Lower lobe of right lung (tissue), 2 donors: ENCODE results near the gene PHACTR1. TPM values are rescaled to one million over a fixed set of nuclear protein-coding genes. Genes with fewer than 3 reads are reported as not detected.
"Not testable (repeated sequence)": the region's sequence is repeated elsewhere in the genome, so short reads cannot be mapped to it uniquely, and the experiment has no call there.

Experiments used
- ATAC-seq, 2 donors: fragments of 200-7000 bp; cut with Tn5 transposase; one replicate each; pipeline ENCODE4 v1.9.1; 2020 to 2022; ENCODE audit warnings: mild to moderate bottlenecking in 2 of 2, moderate library complexity in 2 of 2
- DNase-seq: peaks from one replicate; pipeline ENCODE4 v3.0.0-alpha.2; 2020
- H3K27ac ChIP-seq: fragments of 200-600 bp; one replicate; pipeline ENCODE4 v1.8.0; 2022
- H3K27me3 ChIP-seq: fragments of 200-600 bp; one replicate; pipeline ENCODE4 v1.8.0; 2022; ENCODE audit warnings: low read depth
- H3K36me3 ChIP-seq: fragments of 200-600 bp; one replicate; pipeline ENCODE4 v1.8.0; 2022; ENCODE audit warnings: mild to moderate bottlenecking
- H3K4me1 ChIP-seq: fragments of 200-600 bp; one replicate; pipeline ENCODE4 v1.8.0; 2022
- H3K4me3 ChIP-seq: fragments of 200-600 bp; one replicate; pipeline ENCODE4 v1.8.0; 2022; ENCODE audit warnings: mild to moderate bottlenecking
- H3K9me3 ChIP-seq: fragments of 200-600 bp; one replicate; pipeline ENCODE4 v1.8.0; 2022
- CTCF ChIP-seq: fragments of 200-600 bp; IDR thresholded peaks from one replicate; pipeline ENCODE4 v1.8.0; 2022; ENCODE audit warnings: antibody characterized with exemption, mild to moderate bottlenecking
- intact Hi-C: fragments of 100-400 bp; cut with DNase I; formaldehyde crosslinking; loops from one replicate; pipeline ENCODE4 v1.11.0; 2022
- total RNA-seq: library from RNA; stranded (reverse); fragmentation: NEBNext Ultra II Directional; extraction: Animal tissue kit (Norgen Biotek cat#: 25700); gene quantifications from one replicate; pipeline ENCODE4 v1.2.1, GENCODE V29; 2021
- donor health status: DM: no; HTN: yes; CAD: no; lungs with severe emphysema.

PHACTR1 gene
- total RNA-seq, 1 donor from 2014 or later, result 91.0 TPM

- no peaks in the 10 kb centered on the region for H3K36me3 ChIP-seq
- no peak overlapping the region for H3K27ac ChIP-seq
- DNase-seq (no peak), ATAC-seq (no peak)
- intact Hi-C loops, result no loop called here
- no peaks in the 10 kb centered on the region for H3K4me1 ChIP-seq
- no peaks in the 10 kb centered on the region for H3K9me3 ChIP-seq
- no peak for TF ChIP-seq CTCF
- H3K27me3 ChIP-seq, result no peaks in the 10 kb centered on the region
- no peak overlapping the region for H3K4me3 ChIP-seq
Observed at GRCh38 chr6:12729467-12729866, 12.9 kb downstream of the PHACTR1 start.

- ATAC-seq, DNase-seq, H3K36me3 ChIP-seq, H3K4me3 ChIP-seq, intact Hi-C loops, H3K9me3 ChIP-seq, H3K27ac ChIP-seq, H3K4me1 ChIP-seq, H3K27me3 ChIP-seq: not testable (repeated sequence)
Observed at GRCh38 chr6:12730809-12731208, 14.2 kb downstream of the PHACTR1 start.

DNA sequence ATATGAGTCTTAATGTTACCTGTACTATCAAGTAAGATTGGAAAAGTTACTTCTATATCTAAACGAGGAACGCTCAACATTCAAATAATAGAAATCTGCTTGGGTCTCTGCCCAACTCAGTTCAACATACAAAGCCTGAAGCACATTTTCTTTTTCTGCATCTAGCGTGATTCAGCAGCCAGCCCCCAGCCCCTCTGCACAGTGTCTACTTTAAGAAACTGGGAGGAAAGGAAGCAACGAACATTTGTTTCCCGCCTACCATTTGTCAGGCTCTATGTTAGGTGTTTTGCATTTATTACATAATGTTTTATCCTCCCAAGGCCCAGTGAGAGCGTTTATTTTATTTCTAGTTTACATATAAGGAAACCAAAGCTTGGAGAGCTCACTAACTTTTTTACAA, 17.3 kb downstream of the PHACTR1 start:
- ATAC-seq (no peak), DNase-seq (no peak)
- H3K4me3 ChIP-seq, result no peak overlapping the region
- intact Hi-C loops, result no loop called here
- no peaks in the 10 kb centered on the region for H3K4me1 ChIP-seq
- no peaks in the 10 kb centered on the region for H3K9me3 ChIP-seq
- no peak overlapping the region for H3K27ac ChIP-seq
- TF ChIP-seq CTCF, result no peak
- no peaks in the 10 kb centered on the region for H3K36me3 ChIP-seq
- H3K27me3 ChIP-seq, result no peaks in the 10 kb centered on the region

DNA sequence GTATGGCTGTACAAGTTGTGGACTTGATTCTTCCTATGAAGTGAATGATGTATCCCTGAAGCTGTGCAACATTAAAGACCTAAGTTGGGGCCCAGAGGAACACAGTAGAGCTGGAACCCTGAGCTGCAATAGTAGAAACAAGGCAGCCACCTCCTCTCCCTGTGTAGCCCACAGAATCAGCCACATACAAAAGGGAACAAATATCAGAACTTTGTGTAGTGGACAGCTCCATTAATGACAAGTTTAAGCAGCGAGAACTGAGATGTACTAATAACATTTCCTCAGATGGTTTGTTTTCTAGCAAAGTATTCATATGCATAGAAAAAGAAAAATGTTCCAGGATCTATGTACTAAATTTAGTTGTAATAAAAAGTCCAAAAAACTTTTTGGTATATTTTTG, 19.2 kb downstream of the PHACTR1 start:
- Histone ChIP-seq H3K27me3 (no peaks in the 10 kb centered on the region), H3K4me3 (no peak overlapping the region), H3K9me3 (no peaks in the 10 kb centered on the region), H3K4me1 (no peaks in the 10 kb centered on the region), H3K36me3 (no peaks in the 10 kb centered on the region), H3K27ac (no peak overlapping the region)
- intact Hi-C loops, result no loop called here
- no peak for ATAC-seq
- no peak for TF ChIP-seq CTCF
- no peak for DNase-seq

DNA sequence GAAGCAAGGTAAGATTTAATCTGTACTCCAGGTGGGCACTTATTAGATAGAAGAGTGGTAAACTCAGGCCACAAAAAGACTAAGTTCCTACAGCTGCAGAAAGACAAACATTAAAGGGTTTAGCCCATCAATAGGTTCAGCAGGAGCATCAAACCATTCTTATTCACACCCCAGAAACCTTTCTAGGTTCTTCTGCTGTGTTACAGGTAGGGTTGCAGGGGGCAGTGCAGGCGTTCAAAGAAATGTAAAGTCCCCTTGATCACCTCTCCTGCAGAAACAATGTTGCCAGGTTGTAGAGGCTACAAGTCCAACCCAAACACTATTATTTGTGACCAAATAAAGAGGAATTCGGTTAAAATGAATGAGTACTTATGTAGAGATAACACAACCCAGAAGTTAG, 31.8 kb downstream of the PHACTR1 start:
- DNase-seq (no peak), ATAC-seq (no peak)
- no peak for TF ChIP-seq CTCF
- Histone ChIP-seq H3K4me3 (no peak overlapping the region), H3K27me3 (peaks cover 51% of the 10 kb centered on the region), H3K4me1 (no peaks in the 10 kb centered on the region), H3K9me3 (no peaks in the 10 kb centered on the region), H3K27ac (no peak overlapping the region), H3K36me3 (no peaks in the 10 kb centered on the region)
- intact Hi-C loops, result no loop called here

GRCh38 chr6:12748815-12749521, 32.4 kb downstream of the PHACTR1 start:
- no peak overlapping the region for H3K4me3 ChIP-seq
- no peak for DNase-seq
- intact Hi-C loops, result no loop called here
- H3K4me1 ChIP-seq, result no peaks in the 10 kb centered on the region
- no peak for ATAC-seq
- no peaks in the 10 kb centered on the region for H3K9me3 ChIP-seq
- H3K36me3 ChIP-seq, result no peaks in the 10 kb centered on the region
- no peak overlapping the region for H3K27ac ChIP-seq
- H3K27me3 ChIP-seq, result peaks cover 51% of the 10 kb centered on the region
- no peak for TF ChIP-seq CTCF
